Islet of Langerhans (tissue), 1 donor: ENCODE data around the gene CIAO3.
"Not testable (repeated sequence)": the region's sequence is repeated elsewhere in the genome, so short reads cannot be mapped to it uniquely, and the experiment has no call there.

Experiments used
- FAIRE-seq: peaks from one replicate; lab custom pipeline; 2011; peaks lifted over from hg19 to GRCh38; lab: Jason Lieb, UNC

Gene CIAO3

DNA sequence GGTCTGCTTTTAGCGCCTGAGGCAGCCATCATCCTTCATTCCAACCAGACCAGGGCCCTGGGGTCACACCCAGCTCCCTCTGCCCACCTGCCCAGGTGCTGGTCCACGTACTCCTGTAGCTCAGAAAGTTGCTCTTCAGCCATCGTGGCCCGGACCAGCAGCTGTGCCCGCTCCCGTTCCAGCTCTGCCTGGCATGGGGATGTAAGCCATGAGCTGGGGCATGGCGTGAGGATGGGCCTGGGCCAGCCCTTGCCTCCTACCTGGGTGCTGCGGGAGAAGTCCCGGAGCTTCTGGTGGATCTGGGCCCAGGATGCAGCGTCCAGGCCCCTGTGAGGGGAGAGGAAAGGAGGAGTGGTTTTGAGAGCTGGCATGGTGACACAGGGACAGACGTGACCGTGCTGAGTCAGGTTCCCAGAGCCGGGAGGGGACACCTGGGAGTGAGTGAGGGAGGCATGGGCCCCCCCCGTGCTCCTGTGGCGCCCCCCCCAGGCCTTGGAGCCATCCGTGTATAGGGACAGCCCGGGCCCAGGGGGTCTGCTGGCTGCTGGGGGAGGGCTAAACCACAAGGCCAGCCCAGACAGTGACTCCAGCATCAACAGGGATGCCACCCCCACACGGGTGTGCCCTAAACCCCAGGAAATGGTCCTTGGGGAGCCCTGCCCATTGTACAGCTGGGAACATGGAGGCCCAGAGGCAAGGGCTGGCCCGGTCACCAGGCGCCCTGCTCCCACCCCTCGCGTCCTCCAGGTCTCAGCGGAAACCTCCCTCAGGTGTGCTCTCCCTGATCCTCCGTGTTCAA, 17.8 kb downstream of the CIAO3 start:
- FAIRE-seq, result no peak

DNA sequence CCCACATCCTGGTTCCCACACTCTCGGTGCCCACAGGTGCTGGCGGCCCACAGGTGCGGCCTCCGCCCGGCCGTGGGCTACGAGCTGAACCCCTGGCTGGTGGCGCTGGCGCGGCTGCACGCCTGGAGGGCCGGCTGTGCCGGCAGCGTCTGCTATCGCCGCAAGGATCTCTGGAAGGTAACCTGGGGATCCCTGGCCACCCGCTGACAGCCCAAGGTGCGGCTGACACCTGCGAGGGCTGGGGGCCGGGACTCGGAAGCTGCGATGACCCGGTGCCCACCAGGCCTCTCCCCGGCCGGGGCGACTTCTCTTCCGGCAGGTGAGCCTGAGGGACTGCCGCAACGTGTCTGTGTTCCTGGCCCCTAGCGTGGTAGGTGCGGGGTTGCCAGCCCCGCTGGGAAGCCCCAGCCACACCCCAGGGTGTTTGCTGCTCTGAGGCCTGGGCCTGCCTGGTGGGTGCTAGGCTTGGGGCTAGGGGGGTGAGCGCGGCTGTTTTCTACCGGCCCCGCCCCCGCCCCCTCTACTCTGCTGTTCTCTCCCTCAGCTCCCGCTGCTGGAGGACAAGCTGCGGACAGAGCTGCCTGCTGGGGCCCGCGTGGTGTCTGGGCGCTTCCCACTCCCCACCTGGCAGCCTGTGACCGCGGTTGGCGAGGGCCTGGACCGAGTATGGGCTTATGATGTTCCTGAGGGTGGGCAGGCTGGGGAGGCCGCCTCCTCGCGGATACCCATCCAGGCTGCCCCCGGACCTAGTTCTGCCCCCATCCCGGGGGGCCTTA, 18.8 kb downstream of the CIAO3 start:
- no peak for FAIRE-seq

DNA sequence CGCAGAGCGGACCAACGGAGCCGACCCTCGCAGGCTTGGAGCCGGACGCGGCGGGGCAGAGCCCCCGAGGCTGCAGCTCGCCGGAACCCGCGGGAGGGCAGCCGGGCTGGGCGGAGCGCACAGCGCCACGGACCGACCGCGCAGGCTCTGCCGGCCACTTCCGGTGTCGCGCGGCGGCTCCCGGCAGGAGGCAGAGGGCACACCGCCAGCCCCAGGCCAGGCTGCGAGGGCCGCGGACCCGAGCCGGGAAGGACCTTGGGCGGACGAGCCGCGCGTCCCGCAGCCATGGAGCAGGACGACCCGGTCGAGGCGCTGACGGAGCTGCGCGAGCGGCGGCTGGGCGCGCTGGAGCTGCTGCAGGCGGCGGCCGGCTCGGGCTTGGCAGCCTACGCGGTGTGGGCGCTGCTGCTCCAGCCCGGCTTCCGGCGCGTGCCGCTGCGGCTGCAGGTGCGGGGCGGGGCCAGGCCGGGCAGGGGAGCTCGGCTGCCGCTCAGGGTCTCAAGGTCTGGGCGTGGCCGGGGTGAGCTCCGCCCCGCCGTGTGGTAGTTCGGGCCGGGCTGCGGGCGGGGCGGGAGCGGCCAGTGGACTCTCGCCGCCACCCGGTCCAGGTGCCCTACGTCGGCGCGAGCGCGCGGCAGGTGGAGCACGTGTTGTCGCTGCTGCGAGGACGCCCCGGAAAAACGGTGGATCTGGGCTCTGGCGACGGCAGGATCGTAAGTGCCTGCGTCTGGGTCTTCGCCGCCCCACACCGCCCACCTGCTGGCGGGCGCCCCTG, 19.6 kb downstream of the CIAO3 start, which contains the start of gene ANTKMT:
ANTKMT (plus strand) TSS at position 157 of the 775 bp plus-strand sequence; CDS start at position 286, 129 bp downstream.
- FAIRE-seq, result no peak

DNA sequence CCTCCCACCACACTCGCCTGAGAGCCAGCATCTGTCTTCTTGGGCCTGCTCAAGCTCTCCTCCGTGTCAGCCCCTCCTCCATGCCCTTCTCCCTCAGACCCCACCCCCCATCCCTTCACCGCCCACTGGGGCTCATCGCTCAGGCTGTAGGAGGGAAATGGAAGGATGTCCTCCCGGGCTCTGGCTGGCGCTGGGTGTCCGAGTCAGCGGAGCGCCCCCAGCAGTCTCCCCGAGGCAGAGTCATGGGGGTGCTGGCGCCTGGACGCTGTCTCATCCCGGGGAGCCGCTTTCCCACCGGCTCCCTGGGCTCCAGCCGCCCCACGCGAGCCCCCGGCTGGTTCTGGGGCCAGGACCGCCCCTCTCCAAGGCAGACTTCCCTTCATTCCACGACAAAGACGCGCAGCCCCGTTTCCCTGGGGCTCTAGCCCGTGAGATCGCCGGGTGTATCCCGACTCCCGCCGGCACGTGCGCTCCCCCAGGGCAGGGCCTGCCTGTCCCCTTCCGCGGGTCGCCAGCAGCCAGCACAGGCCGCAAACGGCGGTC, 20.3 kb downstream of the CIAO3 start:
- no peak for FAIRE-seq

DNA sequence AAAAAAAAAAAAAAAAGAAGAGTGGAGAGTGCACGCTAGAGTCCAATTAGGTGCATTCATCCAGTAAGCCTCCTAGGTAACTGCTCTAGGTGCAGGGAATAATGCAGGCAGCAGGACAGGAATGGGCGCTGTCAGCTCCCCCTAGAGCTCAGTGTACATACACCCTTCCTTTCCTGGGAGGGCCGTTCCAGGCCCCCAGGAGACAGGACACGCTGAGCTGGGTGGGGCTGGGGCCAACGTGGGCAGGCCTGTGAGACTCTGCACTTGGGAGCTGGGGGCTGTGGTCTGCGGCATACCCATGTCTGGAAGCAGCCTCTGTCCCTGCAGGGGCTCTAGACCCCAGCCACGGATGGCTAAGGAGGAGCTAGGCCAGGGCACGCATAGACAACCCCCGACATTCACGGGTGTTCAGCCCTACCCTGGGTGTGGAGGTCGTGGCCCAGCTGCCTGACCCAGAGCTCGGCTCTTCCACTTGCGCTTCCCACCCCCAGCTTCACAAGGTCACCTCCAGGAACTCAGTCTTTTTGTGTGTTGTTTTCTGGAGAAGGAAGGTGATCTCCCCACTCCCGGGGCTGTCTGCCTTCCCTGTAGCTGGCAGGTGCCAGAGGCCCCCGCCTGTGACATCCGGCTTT, 20.9 kb downstream of the CIAO3 start:
- FAIRE-seq, result no peak

DNA sequence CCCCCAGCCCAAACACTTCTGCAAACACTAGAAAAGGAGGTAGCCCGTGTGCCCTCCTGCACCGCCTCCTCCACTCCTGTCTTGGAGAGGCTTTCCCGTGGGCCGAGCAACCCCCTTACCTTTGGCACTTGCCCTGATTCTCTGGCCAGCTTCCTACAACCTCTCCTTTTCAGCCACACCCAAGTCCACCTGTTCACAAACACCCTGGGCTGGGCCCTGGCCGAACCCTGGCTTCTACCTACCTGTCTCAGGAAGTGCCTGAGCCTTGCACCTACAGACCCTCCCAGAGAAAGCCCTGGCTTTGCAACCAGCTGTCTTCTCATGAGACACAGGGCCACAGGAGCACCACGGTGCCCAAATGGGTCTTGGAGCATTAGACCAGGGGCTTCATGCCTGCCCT, 21.9 kb downstream of the CIAO3 start:
- no peak for FAIRE-seq

DNA sequence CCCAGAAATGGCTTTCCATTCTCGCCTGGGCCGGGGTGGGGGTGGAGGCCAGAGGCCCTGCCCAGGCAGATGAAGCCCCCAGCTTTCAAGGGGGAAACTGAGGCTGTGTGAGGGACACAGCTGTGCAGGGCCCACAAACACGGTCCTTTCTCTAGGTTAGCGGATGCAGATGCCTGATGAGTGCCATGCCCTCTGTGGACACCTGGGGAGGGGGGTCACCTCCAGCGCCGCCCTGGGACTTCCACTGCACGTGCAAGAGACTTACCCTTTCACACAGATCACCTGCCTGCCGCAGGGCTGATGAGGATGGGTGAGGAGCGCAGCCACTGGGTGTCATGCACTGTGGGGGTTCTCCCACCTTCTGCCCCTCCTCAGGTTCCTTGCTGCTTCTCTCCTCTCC, 22.4 kb downstream of the CIAO3 start:
- FAIRE-seq, result no peak

DNA sequence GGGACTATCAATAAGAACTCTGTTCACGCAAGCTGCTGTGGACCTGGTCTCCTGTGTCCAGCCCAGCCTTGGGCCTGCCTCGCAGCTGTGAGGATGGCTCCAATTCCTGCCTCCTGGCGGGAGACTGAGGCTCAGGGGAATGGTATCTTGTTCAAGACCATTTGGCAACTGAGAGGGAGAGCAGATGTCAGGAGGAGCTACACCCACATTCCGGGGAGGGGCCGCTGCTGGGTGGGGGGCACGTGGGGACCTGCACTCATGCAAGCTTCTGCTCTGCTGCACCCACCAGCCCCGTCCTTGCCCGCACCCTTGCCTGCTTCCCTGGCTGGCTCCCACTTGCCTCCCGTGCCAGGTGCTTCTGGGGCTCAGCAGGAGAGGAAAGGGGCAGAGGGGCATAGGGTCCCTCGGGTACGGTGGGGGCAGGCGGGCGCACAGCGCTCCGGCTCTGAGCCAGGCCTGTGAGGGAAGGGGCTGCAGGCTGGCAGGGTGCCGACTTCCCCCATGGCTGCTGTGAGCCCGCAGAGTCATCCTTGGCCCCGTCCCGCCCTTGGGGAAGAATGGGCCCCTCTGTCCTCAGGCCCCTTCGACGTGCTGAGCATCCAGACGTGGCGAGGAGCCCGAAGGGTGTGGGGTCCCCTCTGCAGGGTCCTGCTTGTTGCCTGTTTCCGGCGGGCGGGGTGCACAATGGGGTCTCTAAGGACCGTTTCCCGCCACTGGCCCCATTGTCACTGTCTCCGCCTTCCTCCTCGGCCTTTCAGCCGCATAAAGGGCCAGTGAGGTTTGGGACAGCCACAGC, 23.1 kb downstream of the CIAO3 start:
- FAIRE-seq, result no peak

DNA sequence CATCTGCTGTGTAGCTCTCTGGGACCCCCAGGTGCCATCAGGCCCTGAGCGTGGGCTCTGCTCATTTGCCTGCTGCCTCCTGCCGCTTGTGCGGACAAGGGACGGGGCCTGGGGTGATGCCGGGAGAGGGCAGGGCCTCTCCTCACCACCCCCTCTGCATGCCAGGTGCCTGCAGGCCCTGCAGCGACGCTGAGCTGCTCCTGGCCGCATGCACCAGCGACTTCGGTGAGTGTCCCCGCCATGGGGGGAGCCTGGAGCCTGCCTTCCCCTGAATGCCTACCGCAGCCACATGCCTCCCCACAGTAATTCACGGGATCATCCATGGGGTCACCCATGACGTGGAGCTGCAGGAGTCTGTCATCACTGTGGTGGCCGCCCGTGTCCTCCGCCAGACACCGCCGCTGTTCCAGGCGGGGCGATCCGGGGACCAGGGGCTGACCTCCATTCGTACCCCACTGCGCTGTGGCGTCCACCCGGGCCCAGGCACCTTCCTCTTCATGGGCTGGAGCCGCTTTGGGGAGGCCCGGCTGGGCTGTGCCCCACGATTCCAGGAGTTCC, 23.9 kb downstream of the CIAO3 start:
- no peak for FAIRE-seq

DNA sequence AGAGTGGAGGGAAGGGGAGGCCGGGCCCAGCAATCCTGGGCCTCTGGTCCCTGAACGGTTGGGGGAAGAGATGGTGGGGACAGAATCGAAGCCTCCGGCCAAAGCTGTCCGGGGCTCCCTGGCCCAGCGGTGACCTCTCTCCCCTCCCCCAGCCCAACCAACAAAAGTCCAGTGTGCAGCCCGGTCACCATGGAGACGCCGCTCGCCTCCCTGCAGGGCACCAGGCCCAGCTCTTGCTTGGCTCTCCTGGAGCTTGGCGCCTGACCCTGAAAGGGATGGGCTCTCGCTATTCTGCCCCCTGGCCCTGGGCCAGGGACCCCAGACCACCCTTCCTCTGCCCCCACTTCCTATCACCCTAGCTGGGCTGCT, 24.6 kb downstream of the CIAO3 start:
- FAIRE-seq, result no peak

DNA sequence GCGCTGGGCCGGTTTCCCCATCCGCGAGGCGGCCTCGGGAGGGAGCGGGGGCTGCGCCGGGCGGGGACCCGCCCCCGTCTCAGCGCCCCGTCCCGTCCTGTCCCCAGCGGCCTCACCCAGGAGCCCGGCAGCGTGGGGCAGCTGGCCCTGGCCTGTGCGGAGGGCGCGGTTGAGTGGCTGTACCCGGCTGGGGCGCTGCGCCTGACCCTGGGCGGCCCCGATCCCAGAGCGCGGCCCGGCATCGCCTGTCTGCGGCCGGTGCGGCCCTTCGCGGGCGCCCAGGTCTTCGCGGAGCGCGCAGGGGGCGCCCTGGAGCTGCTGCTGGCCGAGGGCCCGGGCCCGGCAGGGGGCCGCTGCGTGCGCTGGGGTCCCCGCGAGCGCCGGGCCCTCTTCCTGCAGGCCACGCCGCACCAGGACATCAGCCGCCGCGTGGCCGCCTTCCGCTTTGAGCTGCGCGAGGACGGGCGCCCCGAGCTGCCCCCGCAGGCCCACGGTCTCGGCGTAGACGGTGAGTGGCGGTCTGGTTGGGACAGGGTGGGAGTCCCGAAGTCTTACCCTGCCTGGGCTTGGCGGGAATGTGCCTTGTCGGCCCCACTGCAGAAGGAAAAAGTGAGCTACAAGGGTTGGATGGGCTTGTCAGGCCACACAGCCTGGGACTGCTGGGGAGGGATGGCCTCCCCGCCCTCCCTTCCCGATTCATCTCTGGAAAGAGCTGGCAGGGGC, 25.2 kb downstream of the CIAO3 start:
- no peak for FAIRE-seq

DNA sequence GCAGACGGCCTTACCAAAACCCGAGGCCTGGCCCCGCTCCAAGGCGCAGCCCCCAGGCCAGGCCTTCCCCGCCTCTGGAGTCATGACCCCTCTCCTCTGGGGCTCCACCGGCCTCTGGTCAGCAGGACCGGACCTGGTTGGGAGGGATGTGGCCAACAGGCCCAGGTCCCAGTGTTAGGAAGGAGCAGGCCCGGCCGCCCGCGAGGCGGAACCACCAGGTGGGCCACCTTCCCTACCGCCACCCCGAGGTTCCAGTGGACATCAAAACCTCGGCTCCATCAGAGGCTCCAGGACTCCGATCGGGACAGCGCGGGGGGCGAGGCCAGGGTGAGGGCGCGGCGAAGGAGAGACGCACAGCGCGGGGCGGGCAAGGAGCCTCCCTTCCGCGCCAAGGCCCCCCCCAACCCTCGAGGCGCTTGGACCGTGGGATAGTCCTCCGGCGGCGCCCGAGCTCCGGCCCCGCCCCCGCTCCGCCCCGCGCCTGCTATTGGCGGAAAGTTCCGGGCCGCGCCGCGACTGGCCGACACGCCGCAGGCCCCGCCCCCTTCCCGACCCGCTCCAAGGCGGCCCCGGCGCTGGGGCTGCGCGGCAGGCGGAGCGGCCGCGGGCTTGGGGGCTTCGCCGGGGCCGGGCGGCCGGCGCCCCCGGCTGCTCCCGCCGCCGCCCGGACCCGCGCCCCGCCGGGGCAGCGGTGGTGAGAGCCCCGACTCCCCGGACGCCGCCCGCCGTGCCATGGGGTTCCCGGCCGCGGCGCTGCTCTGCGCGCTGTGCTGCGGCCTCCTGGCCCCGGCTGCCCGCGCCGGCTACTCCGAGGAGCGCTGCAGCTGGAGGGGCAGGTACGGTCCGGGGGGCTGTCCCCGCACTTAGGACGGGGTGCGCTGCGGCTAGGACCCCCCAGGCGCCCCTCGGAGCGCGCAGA, 26.0 kb downstream of the CIAO3 start, which contains the start of gene METRN:
METRN (plus strand) TSS at position 561 of the 919 bp plus-strand sequence; CDS start at position 733, 172 bp downstream.
- no peak for FAIRE-seq

DNA sequence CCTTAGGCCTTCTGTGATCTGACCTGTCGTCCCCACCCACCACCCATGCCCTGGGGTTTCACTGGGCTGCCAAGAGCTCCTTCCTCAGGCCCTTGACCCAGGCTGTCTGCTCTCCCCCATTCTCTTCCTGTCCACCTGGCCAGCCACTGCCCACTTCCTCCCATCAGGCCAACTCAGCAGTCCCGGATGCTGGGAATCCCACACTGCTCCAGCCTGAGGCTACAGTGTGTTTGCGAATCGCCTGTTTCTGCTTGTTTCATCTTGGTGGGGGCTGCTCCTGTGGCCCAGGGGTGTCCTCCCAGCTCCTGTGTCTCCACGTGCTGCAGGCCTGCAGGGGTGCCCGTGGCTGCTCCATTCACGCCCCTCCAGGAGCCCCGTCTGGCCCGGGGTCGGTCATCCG, 26.7 kb downstream of the CIAO3 start:
- no peak for FAIRE-seq

DNA sequence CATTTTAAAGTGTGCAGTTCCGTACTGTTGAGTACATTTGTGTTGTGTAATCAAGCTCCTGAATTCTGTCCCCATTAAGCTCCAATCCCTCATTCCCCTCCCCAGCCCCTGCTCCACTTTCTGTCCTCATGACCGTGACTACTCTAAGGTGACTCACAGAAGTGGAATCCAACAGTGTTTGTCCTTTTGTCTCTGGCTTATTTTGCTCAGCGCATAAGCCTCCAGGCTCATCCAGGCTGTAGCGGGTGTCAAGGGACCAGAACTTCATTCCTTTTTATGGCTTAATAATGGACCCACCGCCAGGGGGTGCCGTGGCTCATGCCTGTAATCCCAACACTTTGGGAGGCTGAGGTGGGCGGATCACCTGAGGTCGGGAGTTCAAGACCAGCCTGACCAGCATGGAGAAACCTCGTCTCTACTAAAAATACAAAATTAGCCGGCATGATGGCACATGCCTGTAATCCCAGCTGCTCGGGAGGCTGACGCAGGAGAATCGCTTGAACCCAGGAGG, 28.0 kb downstream of the CIAO3 start:
- FAIRE-seq, result not testable (repeated sequence)

DNA sequence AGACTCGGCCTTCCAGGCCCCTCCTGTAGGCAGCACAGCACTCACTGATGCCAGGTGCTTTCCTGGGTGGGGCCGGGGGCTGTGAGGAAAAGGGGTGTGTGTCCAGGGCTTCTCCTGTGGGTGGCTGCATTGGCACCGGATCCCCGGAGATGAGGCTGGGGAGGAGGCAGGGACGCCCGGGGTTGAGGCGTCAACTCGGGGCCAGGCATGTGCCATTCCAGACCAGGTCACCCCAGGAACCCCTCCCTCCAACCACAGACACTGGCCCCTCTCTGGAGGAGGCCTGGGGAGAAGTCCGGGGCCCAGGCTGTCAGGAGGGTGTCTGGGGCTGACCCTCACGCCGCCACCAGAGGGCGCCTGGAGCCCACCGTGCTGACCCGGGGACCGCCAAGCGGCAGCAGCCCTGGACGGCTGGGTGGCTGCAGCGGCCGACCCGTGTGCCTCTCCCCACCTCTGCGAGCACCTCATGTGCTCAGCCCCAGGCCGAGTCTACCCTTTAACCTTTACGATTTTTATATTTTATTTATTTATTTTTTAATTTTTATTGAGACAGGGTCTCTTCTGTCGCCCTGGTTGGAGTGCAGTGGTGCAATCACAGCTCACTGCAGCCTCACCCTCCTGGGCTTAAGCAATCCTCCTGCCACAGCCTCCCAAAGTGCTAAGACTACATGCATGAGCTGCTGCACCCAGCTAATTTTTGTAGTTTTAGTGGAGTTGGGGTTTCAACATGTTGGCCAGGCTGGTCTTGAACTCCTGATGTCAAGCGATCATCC, 29.1 kb downstream of the CIAO3 start:
- FAIRE-seq, result no peak

DNA sequence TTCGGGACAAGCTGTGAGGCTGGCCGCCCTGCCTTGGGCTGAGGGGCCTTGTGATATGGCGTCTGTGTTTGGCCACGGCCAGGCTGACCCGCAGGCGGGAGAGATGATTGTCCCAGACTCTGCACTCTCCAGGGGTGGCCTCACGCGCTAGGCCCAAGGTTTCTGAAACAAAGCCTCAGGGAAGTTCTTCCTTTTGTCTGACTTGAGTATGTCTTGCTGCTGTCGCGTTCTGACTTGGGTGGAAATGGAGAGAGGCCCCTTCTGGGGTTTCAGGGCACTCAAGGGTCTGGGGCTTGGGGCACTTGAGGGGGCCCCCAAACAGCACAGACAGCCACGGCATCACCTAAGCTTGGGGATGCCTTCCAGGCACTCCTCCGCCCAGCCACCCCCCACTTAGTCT, 29.7 kb downstream of the CIAO3 start:
- FAIRE-seq, result no peak

DNA sequence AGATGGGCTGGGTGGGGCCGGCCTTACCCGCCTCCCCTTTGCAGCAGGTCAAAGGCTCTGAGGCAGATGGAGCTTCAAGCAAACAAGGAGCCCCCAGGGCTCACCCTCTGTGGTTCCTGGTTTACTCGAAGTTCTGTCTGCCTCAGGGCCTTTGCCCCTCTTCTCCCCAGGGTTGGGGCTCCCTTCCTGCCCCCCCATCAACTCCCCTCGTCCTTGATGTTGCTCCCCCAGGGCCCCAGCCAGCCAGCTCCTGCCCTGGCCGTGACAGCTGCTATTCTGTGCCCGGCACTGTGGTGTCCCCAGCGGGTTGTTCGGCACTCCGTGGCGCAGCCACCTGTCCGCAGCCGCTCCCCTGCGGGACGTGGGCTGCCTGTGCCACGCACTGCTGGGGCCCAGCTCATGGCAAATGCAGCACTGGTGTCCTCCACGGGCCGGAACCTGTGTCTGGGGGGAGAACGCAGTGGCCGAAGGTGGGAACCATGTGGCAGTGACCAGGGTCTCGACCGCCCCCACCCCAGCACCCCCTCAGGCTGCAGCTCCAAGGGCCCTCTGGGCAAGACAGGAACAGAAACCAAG, 30.2 kb downstream of the CIAO3 start:
- FAIRE-seq, result no peak
